Urinary bladder (tissue), 4 donors: ENCODE results near the gene HOXB7. TPM values are rescaled to one million over a fixed set of nuclear protein-coding genes. Genes with fewer than 3 reads are reported as not detected.

ENCODE experiments used
- DNase-seq: peaks from one replicate; pipeline ENCODE4 v3.0.0-alpha.2; 2015; ENCODE audit errors: extremely low spot score
- H3K27ac ChIP-seq: one replicate; pipeline ENCODE4 v1.5.1; 2013; ENCODE audit warnings: low read depth, mild to moderate bottlenecking, moderate library complexity
- H3K36me3 ChIP-seq: one replicate; pipeline ENCODE4 v1.6.1; 2013; ENCODE audit warnings: mild to moderate bottlenecking, moderate library complexity; ENCODE audit not compliant: insufficient read depth
- H3K4me1 ChIP-seq: one replicate; pipeline ENCODE4 v1.6.1; 2013; ENCODE audit warnings: mild to moderate bottlenecking, moderate library complexity; ENCODE audit not compliant: insufficient read depth
- H3K4me3 ChIP-seq: one replicate; pipeline ENCODE4 v1.5.1; 2013; ENCODE audit warnings: low read depth, low read length
- WGBS: extraction: QIAGEN DNeasy Blood & Tissue Kit; methylation state at CpG from one replicate; pipeline ENCODE4 v1.1.7; 2013; 5-methylcytosine and 5-hydroxymethylcytosine counted together
- polyA plus RNA-seq: library from polyadenylated mRNA; stranded (reverse); fragments of 200-250 nt; gene quantifications from one replicate; pipeline ENCODE4 v1.2.3, GENCODE V29; 2013
- total RNA-seq: library from RNA; depleted of rRNA; stranded (reverse); fragments of >200 nt; gene quantifications from one replicate; pipeline ENCODE4 v1.2.3, GENCODE V29; 2014
- donor health status: healthy with polysubstance abuse.
- donor health status: healthy.

The HOXB7 gene
- 2.5 TPM for total RNA-seq
- polyA plus RNA-seq = 6.7 TPM

DNA sequence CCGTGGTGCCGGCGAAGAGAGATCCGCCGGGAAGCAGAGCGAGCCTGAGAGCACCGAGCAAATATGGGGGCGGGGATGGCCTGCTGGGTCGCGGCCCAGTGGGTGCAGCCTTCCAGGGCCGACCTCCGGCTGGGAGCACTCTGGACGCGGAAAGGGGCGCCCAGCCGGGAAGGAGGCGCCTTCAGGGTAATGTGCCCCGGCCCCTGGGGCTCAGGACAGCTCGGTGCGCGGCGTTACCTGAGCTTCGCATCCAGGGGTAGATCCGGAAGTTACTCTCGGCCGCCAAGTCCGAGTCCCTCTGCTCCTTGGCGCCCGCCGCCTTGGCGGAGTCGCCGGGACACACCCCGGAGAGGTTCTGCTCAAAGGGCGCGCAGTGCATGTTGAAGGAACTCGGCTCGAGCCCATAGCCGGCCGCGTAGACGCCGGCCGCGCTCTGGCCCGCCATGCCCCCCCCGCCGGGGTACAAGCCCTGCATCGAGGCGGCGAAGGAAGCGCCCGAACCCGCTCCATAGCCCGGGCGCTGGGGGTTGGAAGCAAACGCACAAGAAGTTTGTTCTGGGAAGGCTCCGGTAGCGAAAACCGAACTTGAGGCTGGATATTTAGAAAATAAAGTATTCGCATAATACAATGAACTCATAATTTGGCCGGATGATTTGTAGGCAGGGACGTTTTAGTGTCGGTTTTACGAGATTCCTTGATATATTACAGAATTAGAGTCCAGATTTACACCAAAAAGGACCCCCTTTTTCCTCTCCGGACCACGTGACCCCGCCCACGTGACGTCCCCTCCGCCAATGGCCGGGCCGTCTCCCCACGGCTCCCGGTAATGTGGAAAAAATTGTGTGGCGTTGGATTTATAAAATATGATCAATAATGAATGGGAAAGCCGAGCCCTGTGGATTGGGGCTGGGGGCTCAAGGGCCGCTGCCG is at the start of gene HOXB7:
Gene HOXB7 (minus strand): TSS at position 736 of the 930 bp plus-strand sequence. CDS start 99 bp downstream, at position 637.
- Histone ChIP-seq H3K27ac (peak within 1 kb of the TSS; percentile 71), H3K4me1 (no peaks in the 10 kb centered on the region), H3K4me3 (peak within 1 kb of the TSS; percentile 45), H3K36me3 (no peaks in the 10 kb centered on the region)
- no peak for DNase-seq
- WGBS = under 1% methylated on average over 79 of the region's 79 CpGs

DNA sequence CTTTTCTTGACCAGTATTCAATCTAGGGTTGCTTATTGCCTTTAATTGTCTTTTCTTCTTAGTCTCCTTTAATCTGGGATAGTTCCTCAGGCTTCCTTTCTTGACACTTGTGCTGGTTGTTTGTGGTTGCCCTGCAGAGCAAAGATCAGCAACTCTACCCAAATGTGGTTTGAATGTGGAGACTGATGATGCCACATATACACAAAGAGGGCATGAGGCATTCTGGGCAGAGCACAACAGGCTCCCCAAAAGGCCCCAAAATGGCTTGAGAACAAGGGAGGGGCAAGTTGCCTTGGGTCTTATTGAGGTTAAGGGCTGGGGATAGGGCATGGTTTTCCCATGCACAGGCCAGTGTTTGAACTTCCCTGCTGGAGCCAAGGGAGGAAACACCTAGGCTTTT is 45.1 kb upstream of the HOXB7 start:
- no peak overlapping the region for H3K27ac ChIP-seq
- DNase-seq = no peak
- H3K4me1 ChIP-seq = no peaks in the 10 kb centered on the region
- H3K4me3 ChIP-seq = no peak overlapping the region
- H3K36me3 ChIP-seq = no peaks in the 10 kb centered on the region

DNA sequence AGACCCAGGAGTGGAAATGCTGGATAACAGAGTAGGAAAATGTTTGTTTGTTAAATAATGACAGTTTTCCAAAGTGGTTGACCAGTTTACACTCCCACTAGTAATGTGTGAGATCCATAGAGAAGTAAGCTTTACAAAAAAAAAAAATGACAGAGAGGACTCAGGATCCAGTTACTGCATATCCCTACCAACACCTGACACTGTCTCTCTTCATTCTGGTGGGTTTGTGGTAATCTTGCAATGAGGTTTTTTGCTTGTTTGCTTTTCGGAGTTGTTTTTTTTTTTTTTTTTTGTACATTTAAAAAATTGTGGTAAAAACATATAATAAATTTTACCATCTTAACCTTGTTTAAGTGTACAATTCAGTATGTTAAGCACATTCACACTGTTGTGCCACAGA is 38.9 kb upstream of the HOXB7 start:
- no peaks in the 10 kb centered on the region for H3K36me3 ChIP-seq
- H3K27ac ChIP-seq = no peak overlapping the region
- DNase-seq = no peak
- WGBS = 93% methylated on average over 1 of the region's 1 CpG
- H3K4me3 ChIP-seq = no peak overlapping the region
- H3K4me1 ChIP-seq = no peaks in the 10 kb centered on the region

DNA sequence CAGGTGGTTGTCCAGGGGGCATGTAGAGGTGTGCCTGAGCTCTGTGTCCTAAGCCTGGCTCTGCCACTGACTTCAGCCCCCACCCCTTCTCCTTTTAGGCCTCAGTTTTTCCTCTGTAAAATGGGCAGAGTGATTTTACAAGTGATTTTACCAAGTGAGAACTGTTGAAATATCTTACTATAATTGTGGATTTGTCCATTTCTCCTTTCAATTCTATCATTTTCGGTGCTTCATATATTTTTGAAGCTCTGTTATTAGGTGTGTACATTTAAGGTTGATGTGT is 37.1 kb upstream of the HOXB7 start:
- WGBS = 75% methylated on average over 1 of the region's 1 CpG
- H3K27ac ChIP-seq = no peak overlapping the region
- H3K4me3 ChIP-seq = no peak overlapping the region

DNA sequence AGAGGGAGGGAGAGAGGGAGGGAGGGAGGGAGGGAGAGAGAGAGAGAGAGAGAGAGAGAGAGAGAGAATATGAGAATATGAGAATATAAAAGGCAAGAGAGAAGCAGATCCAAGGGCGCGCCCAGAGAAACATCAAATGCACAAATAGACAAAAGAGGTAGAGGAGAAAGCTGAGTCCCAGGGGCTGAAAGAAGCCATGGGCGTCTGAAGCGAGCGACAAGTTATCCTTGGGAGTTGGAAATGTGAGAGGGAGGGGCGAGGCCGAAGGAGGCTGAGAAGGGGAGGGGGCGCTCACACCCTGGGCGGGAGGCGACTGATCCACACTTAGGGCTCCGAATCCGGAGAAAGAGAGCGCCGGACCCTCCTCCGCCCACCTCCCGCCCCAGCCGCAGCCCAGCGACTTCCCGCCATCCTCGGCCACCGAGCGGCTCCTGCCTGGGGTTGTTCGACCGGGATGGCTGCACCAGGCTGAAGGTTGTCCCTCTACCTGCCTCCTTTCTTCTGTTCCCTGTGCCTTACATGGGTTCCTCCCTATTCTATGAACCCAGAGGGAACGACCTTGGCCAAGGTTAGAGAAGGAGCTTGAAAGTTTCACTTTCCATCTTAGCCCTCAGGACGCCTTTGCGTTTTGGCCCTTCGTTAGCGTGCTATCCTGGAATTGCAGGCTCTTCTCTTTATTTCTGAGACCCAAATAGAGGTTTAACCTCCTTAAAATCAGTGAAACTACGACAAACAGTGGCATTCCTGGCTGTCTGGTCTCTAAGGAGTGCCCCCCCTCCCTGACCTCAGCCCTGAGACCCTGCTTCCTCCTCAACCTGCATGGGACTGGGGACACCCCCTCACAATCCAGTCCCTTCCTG is 36.5 kb upstream of the HOXB7 start:
- Histone ChIP-seq H3K4me3 (peak overlapping the region; percentile 36), H3K4me1 (no peaks in the 10 kb centered on the region), H3K36me3 (no peaks in the 10 kb centered on the region), H3K27ac (no peak overlapping the region)
- no peak for DNase-seq
- WGBS = under 1% methylated on average over 30 of the region's 30 CpGs

More for the DNA sequence above, 37.1 kb upstream of the HOXB7 start:
- Histone ChIP-seq H3K4me1 (no peaks in the 10 kb centered on the region), H3K36me3 (no peaks in the 10 kb centered on the region)
- no peak for DNase-seq

DNA sequence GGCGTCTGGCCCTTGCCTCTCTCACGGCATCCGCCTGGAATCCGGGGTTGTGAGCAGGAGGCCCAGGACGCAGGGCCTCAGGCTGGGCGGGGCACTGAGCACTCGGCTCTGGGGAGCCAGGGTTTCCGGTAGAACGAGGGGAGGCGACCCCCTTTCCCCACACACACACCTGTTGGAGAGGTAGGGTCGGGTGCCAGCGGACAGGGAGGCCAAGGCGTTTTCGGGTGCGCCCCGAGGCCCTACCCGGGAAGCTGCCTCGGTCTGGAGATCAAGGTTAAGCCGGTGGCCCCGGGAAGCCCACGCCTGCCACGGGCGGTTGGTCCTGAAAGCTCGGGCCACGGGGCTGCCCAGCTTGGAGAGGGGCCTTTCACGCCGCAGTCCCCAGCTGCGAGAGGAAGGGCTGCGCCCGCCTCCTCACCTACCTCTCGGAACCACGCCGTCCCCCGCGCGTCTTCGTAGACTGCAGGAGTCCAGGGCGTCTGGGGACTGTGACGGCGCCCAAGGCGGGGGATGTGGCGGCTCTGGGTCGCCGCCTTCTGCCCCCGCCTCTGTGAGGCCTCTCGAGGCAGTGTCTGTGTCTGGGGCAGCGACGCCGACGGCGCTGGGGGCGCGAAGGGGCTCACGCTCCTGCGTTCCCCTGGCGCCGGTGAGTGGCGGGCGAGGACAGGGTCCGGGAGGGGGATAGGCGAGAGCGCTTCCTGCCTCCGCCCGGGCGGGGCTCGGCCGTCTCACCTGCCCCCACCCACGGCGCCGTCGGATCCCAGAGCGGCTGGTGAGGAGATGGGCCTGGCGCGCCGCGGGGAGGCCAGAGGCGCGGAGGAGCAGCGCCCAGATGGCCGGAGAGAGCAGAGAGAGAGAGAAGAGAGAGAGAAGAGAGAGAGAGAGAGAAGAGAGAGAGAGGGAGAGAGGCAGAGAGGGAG is 35.6 kb upstream of the HOXB7 start:
- no peaks in the 10 kb centered on the region for H3K36me3 ChIP-seq
- H3K4me1 ChIP-seq = no peaks in the 10 kb centered on the region
- H3K27ac ChIP-seq = no peak overlapping the region
- DNase-seq = no peak
- 2% methylated on average over 80 of the region's 80 CpGs for WGBS
- H3K4me3 ChIP-seq = peak overlapping the region; percentile 36

DNA sequence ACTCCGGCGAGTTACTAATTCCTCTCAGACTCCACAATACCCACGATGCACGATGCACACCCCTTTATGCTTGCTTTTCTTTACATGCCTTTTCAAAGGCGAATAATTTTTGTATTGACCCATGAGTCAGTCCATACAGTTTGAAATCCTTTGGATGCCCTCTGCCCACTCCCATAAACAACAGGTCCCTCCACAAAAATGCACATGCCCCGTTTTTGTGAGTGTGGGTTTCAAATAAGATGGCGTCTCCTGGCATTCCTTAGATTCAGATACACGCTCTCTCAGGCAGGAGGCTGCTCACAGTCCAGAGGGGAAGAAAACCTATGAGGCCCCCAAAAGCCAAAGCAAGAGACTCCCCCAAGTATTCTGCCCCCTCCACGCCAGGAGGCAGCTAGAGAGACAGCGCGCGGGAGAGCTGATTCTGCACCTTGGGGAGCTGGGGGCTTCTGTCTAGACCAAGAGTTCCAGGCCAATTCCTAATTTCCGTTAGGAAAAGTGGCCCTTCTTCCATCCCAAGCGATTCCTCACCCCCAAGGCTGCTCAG is 34.9 kb upstream of the HOXB7 start:
- WGBS = 24% methylated on average over 14 of the region's 14 CpGs
- H3K4me1 ChIP-seq = no peaks in the 10 kb centered on the region
- DNase-seq = no peak
- no peak overlapping the region for H3K27ac ChIP-seq
- peak overlapping the region; percentile 36 for H3K4me3 ChIP-seq
- no peaks in the 10 kb centered on the region for H3K36me3 ChIP-seq

DNA sequence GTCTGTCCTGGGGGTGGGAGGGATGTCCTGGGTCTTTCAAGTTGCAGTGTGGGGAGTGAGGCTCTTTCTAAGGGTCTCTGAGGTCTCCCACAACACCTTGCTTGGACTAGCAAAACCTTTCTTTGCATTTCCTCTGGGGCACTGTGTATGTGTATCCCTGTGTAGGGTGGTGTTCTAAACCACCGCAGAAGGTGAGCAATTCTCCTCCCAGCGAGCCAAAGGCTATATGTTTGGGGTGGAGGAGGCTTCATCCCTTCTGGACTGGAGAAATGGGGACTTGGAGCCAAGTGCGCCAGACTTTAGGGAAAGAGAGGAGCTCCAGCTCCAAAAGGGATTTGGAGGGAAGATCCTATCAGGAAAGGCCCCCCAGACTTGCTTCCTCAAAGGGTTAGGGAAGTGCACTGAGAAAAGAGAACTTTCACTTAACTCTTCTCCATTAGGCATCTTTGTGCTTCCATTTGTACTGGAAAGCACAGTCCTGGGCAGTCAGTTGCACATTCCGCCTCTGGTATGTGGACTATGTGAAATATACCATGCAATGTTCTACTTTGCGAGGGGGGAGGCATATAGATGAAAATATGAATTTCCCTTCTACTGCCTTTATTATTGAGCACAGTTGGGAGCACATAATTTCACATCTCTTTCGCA is 34.2 kb upstream of the HOXB7 start:
- no peaks in the 10 kb centered on the region for H3K4me1 ChIP-seq
- no peak overlapping the region for H3K27ac ChIP-seq
- H3K4me3 ChIP-seq = no peak overlapping the region
- DNase-seq = no peak
- WGBS = 36% methylated on average over 6 of the region's 6 CpGs
- no peaks in the 10 kb centered on the region for H3K36me3 ChIP-seq

DNA sequence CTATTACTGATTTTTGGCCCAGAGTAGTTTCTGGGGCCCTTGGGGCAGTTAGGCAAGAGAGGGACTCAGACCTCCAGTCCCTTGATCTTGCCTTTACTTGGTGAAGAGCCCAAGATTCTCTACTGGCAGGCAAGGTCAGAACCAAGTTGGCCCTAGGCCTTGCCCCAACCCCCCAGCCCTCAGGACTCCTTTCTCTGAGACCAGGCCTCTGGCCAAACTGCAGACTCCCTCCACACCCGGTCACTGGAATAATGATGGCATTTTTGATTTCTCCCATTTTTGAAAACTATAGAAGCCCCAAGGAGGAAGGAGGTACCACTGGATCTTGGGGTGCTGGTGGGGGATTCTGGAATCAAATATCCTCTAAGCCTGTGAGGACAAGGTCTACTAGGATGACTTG is 33.3 kb upstream of the HOXB7 start:
- no peak overlapping the region for H3K27ac ChIP-seq
- no peaks in the 10 kb centered on the region for H3K4me1 ChIP-seq
- H3K36me3 ChIP-seq = no peaks in the 10 kb centered on the region
- DNase-seq = no peak
- H3K4me3 ChIP-seq = no peak overlapping the region
- 85% methylated on average over 1 of the region's 1 CpG for WGBS

DNA sequence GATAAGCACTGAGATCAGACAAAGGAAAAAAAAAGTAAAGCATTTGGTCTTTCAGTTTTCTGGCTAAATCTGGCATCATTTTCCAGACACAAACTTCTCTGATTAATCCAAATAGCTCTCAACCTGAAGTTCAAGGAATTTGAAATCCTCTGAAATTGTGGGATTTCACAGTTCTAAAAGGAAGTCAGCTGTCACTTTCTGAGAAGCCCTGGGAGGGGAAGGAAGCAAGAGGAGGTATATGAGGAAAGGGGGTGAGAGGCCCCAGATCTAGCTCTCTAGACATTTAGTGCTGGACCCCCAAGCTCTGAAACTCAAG is 32.8 kb upstream of the HOXB7 start:
- Histone ChIP-seq H3K4me3 (no peak overlapping the region), H3K27ac (no peak overlapping the region), H3K4me1 (no peaks in the 10 kb centered on the region), H3K36me3 (no peaks in the 10 kb centered on the region)
- no peak for DNase-seq

DNA sequence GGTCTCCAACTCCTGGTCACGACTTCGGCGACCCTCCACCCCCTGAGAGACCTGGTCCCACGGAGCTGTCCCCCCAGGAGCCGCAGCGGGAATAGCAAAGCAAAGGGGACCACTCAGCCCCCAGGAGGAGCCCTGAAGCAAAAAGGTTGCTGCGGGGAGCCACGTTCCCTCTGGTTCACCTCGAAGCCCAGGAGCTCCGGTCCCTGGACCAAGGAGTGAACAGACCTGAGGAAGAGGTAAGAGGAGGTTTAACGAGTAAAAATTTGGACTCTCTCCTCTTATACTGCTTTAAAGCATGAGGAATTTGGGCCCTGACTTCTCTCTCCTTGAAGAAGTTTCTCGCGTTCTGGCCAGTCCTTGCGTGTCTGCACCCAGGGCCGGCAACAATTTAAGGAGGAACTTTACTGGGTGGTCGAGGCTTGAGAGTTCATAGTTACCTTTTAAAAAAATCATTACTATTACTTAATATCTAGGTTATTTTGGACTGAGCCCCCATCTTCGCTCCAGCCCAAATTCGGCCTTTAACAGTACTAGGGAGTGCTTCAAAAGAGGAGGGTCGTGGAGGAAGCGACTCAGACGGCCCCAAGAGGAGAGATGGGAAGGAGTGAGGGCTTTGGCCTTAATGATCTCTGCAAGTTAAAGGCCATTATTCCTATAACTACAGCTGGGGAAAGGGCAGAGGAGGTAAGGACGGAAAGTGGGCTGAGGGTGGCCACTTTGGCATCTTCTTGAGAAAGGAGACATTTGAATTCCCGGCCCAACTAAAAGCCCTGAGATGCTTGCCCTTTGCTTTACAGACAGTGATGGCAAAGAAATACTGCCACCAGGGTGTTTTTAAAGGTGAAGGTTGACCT is 32.3 kb upstream of the HOXB7 start:
- no peaks in the 10 kb centered on the region for H3K4me1 ChIP-seq
- WGBS = 38% methylated on average over 23 of the region's 23 CpGs
- H3K36me3 ChIP-seq = no peaks in the 10 kb centered on the region
- no peak overlapping the region for H3K27ac ChIP-seq
- no peak overlapping the region for H3K4me3 ChIP-seq
- no peak for DNase-seq

DNA sequence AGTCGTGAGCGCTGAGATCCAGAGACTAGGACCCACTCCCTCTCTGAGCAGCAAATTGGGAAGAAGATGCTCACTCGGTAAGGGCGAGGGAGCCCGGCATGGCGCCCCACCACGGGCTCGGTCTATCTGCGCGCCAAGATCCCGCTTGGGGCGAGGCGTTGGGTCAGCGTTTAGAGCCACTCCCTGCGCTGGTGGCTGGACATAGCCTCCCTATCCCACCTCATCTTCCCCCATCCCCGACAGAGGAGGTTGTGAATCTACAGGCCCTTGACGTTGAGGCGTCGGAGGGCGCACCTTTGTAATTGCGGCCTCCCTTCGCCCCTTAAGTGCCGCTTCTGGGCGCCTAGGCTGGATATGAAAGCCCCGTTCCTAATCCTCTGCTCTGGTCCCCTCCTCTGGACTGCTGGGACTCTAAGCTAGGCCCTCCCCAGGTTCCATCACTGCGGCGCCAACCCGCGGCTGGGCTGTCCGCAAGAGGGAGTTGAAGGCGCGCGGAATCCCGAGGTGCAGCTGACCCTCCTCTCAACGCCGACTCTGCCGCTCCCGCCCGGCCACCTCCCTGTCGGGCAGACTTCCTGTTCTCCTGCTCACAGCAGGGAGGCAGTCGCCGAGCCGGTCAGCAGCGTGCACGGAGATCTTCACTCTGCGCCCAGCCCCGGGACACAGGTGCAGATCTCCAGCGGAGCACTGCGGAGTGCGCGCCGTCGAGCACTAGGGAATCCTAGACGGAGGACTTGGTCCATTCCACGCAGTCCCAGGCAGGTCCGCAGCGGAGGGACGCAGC is 31.4 kb upstream of the HOXB7 start:
- no peaks in the 10 kb centered on the region for H3K36me3 ChIP-seq
- no peak for DNase-seq
- H3K4me1 ChIP-seq = no peaks in the 10 kb centered on the region
- WGBS = 8% methylated on average over 58 of the region's 58 CpGs
- H3K4me3 ChIP-seq = no peak overlapping the region
- no peak overlapping the region for H3K27ac ChIP-seq
